Cerebellar nuclear complex (tissue), 1 donor: ENCODE data around the gene CLNK.

Experiments
- DNase-seq, 2 experiments: peaks; one replicate each; lab custom pipeline; 2025; lab: John Stamatoyannopoulos, UW

The CLNK gene

DNA sequence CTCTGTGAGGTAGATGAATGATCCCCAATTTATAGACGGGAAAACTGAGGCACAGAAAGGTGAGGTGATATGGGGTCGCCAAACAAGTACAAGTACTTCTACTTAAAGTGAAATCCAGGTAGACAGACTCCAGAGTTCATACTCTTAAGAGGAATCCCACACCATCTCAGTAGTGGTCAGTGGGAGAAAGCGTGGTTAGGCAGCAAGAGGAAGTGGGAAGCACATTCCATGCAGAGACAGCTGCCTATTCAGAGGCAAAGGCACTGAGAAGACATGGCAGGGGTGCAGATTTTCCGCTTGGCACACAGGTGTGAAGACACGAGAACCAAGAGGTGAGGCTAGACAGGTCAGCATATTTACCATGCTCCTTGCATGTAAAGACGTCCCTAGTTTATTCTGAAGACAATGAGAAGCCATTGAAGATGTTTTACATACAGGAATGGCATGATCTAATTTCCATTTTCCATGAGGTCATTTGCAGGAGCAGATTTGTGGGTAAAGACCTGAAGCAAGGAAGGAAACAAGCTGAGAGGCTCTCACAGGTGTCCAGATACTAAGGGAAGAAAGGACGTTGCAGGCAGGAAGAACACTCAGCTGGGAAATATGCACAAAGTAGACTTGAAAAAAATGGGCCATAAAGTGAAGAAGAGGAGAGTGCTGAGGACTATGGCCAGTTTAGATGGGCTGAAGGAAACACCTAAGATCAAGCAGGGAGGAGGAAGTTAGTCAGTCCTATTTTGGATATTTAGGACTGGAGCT lies 17.3 kb upstream of the CLNK start:
- no peak for DNase-seq

DNA sequence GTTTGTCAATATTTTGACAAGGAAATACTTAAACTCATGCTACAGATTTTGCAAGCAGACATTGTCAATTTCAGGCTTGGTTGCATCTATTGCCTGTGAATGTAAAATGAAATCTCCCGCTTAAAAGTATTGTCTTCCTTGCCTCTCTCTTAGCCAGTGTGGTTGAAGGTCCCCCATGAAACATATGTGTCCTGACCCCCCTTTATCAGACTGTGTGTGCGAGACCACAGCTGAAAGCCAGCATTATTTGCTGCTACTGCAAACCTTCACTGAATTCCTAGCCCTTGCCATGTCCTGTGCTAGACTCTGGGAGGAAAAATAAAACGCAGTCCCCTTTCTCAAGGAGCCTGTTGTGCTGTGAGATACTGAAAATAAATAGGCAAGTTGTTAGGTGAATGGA lies 16.6 kb upstream of the CLNK start:
- DNase-seq = no peak

DNA sequence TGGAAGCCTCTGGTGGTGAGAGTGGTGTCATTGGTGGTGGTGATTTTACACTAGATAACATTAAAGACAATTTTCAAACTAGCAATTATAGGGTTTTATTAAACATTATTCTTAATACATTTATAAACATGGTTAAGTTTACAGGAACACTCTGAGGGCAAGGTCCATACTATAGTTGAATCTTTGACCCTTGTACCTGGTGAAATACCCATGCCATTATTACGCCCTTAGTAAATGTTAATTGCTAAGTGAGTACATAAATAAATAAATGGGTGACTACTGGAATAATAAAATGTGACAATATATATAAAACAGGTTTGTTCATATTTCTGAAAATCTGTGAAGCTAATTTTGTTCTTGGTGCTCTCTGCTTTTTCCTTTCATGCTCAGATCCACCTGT lies 13.6 kb upstream of the CLNK start:
- no peak for DNase-seq

DNA sequence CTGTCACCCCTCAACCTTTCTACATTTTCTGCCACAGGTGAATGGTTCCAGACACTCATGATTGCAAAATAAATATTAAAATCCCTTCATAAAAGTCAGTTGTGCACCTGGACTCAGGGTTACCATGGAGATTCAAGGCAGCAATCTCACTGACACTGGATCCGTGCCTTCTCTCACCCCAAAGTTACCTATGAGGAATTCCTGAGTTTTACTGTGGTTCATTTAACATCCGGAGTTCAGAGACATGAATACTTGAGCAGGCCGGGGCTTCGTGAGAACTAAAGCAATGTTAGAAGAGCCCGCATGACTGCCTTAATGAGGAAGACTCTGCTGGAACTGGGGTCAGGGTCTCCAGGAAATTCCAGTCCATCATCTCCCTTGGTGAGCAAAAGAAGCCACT lies 12.5 kb upstream of the CLNK start:
- DNase-seq = no peak

DNA sequence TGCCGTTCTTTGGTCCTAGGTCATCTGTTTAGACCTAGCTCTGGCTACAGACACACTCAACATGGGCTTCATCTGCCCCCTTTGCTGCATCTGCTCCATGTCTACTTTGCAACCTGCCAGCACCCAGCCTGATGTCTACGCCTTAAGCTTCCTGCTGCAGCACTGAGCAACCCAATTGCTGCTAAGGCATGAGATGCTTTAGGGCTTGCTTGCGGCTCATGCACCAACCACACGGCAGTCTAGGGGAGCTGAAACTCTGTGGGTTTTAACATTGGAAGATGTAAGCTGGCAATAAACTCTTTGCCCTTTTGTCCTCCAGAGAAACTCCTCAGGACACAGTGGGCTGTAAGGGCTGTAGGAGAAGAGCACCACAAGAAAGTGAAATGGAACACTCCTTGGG lies 11.7 kb upstream of the CLNK start:
- DNase-seq = no peak

DNA sequence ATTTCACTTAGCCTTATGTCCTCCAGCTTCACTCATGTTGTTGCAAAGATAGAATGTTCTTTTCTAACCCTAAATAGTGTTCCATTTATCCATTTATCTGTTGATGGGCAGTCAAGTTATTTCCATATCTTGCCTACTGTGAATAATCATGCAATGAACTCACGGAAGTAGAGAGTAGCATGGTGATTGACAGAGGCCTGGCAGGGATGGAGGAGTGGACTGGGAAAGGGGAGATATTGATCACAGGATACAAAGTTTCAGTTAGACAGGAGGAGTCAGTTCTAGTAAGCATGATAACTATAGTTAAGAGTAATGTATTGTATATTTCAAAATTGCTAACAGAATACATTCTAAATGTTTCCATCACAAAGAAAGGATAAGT lies 10.3 kb upstream of the CLNK start:
- DNase-seq = no peak

DNA sequence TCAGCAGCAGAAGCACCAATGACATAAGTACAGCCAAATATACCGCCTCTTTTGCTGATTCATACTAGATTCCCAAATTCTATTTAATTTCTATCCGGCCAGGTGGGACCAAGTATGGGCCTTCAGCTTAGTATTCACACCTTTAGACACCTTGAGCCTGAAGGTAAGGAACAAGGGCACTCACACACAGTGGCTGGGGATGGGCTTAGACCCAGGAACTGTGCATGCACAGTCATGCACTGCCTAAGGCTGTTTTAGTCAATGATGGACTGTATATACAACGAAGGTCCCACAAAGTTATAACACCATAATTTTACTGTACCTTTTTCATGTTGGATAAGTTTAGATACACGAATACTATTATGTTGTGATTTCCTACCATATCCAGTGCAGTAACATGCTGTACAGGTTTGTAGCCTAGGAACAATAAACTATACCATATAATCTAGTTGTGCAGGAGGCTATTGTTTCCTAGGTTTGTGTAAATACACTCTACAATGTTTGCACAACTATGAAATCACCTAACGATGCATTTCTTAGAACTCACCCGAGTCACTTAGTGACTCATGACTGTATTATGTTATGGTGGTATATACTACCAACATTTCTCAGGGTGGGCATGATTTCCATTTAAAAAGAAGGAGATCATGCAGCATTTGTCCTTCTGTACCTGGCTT lies 9.7 kb upstream of the CLNK start:
- DNase-seq = no peak

DNA sequence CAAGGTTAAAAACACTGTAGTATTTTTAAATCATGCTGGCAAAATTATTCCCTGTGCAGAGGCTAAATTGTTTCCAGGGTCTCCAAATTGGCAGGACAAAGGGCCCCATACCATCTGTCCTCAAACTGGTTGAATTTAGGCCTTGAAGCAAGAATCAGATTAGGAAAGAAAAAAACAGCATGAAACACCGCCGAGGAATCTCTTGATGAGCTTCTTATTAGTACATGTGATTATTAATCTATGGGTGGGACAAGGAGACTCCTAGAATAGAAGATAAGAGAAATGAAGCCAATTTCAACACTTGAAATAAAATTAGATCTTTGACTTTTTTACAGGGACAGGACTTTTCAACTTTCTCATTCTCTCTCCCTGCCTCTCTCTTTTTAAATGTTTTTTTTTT lies 7.1 kb upstream of the CLNK start:
- DNase-seq = no peak

DNA sequence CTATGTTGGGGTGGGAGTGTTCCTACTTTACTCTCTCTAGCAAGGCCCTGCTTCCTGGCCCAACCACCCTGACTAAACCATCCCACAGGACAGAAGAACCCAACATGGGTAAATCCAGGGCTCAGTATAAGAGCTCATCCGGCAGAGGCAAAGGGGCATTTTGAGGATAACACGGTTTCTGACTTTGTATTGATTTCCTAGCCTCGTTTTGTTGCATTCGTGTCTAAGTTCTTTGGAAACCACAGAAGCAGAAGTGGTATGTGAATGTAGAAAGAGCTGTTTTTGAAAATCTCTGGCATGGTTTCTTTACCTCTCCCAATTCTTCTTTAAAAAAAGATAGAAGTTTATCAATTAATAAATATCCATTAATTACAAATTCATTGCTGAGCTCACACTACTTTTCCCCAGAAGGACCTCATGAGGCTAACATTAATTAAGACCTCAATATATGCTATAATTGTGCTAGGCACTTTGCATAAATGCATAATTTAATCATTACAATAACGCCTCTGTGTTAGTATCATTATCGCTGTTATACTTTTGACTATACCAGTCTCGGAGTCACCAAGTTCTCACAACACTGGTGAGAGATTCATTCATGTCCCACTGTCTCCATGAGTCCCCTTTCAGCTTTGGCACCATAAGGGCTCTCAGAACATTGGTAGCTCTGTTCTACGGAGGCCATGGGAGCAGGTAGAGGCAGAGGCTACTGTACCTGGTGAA lies 5.8 kb upstream of the CLNK start:
- no peak for DNase-seq

DNA sequence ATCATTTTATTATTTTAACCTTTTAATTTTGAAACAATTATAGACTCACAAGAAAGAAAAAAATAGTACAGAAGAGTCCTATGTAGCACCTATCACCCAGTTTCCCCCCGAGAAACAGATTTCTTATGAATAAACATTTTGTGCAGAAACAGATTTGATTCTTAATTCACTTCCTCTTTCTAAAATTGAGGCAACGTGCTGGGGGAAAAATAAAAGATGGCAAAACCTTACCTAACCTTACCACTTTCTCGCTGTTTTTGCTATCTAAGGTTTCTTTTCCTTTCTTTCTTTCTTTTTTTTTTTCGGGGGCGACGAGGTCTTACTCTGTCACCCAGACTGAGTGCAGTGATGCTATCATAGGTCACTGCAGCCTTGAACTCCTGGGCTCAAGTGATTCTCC lies 4.3 kb upstream of the CLNK start:
- DNase-seq = no peak

DNA sequence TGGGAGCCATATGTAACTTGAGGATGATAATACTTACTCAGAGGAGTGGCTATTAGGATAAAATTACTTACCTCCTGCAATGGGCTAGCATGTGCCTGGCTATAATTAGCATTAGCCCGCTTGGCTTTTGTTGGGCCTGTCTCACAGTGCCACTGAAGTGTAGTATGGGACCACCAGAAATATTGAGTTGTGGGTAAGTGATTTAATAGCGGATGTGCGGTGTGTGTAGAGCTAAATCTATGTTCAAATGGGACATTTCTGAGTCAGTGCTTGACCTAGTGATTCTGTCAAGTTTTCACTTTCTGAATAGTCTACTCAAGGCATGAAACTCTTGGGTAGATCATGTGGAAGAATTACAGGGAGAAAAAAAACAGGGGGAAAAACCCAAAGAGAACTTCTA lies 3.5 kb upstream of the CLNK start:
- no peak for DNase-seq

DNA sequence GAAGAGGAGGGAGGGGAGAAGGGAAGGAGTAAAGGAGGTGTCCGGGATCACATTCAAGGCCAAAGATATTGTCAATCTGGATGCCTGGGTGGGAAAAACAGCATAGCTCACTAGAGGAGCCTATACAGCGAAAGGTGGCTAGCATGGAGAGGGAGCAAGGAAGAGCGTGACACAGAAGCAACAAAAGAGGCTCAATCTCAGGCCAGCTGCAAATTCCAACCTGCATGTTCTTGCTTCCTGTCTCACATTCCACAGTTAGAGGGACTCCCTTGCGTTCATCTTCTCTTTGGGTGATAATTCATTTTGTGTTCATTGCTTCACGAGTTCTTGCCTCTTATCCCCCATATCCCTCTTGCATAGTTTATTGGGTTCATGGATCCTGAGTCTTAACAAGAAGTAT lies 3.0 kb upstream of the CLNK start:
- DNase-seq = no peak

DNA sequence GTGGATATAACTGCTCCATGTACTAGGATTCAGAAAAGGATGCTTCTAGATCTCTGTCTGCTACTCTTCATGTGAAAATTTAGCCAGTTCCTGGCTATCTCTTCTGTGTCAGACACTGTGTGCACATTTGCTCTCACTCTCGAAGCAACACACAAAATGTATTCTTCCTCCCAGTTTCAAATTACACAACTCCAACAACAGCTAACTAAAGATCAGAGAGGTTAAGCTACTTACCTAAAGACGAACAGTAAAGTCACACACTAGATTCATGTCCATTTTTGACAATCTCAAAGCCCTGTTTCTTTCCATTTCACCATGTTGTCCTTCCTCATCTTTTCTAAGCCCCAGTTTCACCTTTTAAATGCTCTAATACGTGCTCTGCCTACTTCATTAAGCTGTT lies 2.2 kb downstream of the CLNK start:
- no peak for DNase-seq

DNA sequence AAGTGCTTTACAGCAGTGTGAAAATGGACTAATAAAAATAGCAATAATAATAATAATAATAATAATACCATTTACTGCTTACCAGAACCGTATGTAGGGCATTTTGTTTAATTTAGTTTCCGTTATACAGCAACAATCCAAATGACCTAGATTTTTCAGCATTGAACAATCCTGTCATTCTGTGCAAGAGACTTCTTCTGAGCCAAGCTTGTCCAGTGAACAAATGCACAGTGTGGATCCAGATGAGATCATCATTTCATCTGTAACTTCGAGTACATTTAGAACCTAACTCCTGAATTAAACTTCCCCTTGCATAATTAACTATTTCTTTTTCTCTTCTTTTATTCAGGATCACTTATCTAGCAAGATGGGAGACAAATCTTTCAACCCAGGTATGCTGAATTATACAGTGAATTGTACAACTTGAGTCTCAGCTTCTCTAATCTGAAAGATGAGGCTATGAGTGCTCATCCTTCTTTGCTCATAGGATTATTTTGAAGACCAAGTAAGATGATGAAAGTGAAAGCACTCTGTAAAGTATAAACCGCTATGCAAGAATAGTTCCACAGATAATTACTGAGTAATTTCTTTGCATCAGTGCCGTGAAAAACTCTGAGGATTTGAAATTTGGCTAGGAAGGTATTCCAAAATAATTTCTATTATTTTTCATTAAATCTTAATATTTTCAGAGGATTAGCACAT lies 6.6 kb downstream of the CLNK start:
- peak in 1 of 2 experiments; percentile 9 for DNase-seq

DNA sequence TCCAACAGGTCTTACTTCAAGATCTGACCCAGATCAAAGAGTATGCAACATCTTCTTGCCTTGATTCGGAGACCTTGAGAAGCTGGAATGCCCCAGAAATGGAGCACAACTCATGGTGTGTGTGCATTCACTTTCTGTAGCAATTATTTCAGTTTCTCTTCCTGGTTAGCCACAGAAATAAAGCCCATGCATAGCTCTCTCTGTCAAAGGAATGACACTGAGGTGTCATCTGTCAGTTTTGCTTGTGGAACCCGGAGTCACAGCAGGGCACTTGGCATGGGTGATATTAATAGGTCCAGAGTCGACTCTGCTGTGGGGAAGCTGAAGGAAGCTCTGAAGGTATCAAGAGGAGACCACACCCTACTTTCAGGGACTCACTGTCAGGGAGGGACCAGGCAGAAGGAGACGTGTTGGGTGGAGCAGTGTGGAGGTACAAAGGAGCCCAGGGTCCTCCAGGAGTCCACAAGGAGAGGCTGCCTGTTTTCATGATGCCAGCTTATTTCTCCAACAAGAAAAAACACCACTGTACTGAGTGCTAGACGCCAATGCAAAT lies 10.7 kb downstream of the CLNK start:
- no peak for DNase-seq

DNA sequence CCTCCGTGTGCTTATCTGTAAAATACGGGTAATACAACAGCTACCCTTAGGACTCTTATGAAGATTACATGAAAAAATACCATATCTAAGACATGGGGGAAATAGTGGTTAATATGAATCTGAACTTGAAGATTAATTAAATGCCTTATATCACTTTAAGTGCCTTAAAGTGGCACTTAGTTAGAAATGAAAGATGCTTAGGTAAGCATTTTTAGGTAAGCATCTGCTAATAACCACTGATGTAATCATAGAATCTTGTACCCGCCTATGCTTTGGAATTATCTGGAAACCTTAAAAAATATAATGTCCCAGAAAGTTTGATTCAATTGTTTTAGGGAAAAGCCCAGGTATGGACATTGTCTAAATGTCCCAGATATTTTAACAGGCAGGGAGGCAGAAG lies 12.2 kb downstream of the CLNK start:
- no peak for DNase-seq

DNA sequence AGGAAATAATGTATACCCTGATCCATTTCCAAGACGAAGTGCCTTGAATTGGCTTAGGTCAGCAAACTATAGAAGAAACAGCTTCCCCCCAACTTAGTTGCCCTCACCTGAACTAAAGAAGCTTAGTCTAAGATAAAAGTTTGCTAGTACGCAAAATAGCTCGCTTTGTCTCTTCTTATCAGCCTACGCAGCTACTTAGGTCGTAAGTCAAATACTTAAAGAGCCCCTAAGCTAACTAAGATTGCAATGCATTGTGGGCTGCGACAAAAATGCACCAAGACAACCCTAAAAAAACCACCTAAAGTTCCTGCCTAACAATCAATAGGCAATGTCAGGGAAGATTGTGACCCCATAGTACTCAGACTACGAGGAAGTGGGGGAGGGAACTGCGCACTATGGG lies 12.8 kb downstream of the CLNK start:
- DNase-seq = no peak

DNA sequence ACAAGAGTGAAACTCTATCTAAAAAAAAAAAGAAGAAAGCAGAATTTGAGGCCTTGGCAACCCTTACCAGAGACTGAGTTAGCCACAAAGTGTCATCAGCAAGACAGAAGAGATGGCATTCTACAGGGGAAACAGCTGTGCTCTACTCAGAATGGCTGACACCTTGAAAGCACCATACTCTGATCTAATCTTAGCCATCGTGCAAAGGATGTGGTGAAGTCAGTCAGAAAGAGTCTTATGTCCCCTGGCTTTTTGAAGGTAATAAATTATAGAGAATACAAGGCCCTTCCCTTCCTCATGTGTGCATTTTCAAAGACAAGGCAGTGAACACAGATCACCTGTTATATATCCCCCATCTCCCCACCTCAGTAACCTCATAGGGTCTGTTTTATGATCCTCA lies 13.2 kb downstream of the CLNK start:
- DNase-seq = no peak

DNA sequence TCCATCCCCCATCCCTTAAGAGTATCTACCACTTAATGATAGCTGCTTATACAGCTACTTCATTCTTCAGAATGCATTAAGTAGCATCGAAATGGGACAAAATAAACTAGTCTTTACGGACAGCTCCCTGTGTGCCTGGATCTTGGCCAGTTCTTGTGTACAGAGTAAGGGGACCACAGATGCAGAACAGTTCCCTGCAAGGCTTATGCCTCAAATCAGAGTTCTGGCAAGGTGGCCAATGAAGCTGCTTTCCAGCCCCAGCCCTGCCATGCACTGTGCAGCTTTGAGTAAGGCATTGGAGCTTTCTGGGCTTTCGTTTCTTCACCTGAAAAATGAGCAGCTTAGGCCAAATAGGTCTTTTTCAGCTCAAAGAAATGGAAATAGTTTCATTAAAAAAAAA lies 14.2 kb downstream of the CLNK start:
- DNase-seq = peak in 1 of 2 experiments; percentile 10

DNA sequence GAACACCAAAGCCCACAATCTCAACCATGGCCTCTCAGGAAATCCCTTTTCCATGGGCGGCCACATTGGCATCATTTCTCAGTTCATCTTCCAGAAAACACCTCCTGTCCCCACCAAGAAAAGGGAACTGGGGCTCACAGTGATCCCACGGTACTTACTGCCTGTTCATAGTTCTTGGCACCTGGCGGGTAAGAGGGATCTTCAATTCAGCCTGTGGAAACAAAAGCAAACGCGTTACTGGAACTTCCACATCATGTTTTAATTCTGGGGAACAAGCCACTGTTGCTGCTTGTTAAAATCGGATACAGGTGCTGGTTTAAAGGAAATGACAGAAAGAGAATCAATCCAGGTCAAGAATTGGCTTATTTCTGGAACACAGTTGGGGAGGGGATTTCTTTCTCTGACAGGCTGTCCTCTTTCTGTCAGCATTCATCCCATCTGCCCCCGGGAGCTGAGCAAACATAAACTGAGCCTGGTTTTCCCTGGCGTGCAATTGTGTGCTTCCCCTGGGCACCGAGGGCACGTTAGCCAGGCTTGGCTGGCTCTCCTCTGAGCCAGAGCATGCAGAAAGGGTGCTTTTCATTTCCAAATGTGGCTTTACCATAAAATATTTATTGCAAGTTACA lies 16.8 kb downstream of the CLNK start:
- peak; percentile 48 to 93 for DNase-seq

DNA sequence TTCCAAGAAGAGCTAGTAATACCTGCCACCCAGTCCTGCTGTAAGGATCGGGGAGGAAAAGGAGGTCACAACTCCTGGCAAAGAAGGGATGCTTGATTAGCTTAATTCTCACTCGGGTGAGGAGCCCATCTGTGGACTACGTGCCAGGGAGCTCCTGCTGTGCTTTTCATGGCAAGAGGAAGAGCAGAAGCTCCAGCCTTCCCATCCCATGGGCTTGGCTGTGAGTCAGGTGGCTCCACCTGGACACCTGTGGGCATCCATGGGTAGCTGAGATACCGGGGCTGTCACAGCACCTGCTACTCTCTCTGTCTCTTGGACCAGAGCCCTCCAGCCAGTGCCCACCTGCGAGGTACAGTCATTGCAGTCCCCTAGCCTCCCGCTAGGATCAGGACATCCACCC lies 18.0 kb downstream of the CLNK start:
- peak; percentile 43 to 54 for DNase-seq

DNA sequence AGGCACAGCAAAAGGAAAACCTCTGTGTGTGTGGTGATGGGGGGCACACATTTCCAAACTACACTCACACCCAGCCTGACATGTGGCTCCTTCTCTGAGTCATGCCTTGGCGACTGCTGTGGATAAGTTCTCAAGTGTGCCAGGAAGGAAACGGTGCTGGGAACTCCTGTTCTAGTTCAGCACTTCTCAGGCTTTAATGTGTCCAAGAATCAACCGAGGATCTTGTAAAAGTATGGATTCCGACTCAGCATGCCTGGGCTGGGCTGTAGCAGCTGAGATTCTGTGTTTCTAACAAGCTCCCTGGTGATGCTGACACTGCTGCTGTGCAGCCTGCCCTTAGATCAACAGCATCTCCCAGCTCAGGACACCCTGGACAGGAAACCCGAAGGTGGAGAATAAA lies 20.2 kb downstream of the CLNK start:
- no peak for DNase-seq
